Spleen (tissue), 7 donors: ENCODE measurements around the gene ANKRD6.

Source experiments
- POLR2A ChIP-seq, 3 donors: fragments of 450-650 bp; IDR thresholded peaks; one replicate each; pipeline ENCODE4 v1.5.1; 2017; ENCODE audit warnings: antibody characterized with exemption in 3 of 3, mild to moderate bottlenecking in 1 of 3
- POLR2AphosphoS5 ChIP-seq, 3 donors: sonication (generic); formaldehyde crosslinking; IDR thresholded peaks; one replicate each; pipeline ENCODE4 v1.5.1; 2017; ENCODE audit warnings: antibody characterized with exemption in 3 of 3
- TF ChIP-seq, protein P1 (sequence below), 11 experiments: fragments of 200-600 bp in 7 of 11; fragments of 450-650 bp in 4 of 11; sonication (generic) in 4 of 11; IDR thresholded peaks in 8 of 11; conservative IDR thresholded peaks in 3 of 11; 1 replicate in 7 of 11; 2 replicates in 4 of 11; pipeline versions ENCODE4 v1.4.0 to v1.8.0; 2016 to 2021; ENCODE audit warnings: antibody characterized with exemption in 11 of 11, inconsistent platforms in 4 of 11, mild to moderate bottlenecking in 1 of 11
- donor health status: DM: no; HTN: no; CAD: no; lungs with moderate emphysema.
- donor health status: DM: no; HTN: no; CAD: no.
- donor health status: DM: no; HTN: no; CAD: no.

DNA sequence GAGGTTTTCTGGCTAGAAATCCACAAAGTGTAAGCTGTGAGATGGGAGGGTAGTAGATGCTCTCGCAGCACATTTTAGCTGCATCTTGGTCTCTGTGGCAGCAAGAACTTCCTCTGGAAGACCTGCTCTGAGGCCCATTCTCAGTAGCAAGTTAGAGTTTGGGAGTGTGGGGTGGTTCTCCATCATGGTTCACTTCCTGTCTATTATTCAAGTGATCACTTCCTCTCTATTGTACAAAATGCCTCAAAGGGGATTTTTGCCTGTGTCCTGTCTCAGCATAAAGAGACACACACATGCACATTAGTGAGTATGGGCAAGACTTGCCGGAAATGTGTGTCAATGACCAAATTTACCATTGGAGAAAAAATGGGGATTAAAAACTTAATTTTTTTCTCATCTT lies 163.1 kb downstream of the ANKRD6 start:
- TF ChIP-seq POLR2A (IDR thresholded peaks at IDR 0.05) (no peak), POLR2AphosphoS5 (IDR thresholded peaks at IDR 0.05) (no peak)
- TF ChIP-seq, protein P1, sequence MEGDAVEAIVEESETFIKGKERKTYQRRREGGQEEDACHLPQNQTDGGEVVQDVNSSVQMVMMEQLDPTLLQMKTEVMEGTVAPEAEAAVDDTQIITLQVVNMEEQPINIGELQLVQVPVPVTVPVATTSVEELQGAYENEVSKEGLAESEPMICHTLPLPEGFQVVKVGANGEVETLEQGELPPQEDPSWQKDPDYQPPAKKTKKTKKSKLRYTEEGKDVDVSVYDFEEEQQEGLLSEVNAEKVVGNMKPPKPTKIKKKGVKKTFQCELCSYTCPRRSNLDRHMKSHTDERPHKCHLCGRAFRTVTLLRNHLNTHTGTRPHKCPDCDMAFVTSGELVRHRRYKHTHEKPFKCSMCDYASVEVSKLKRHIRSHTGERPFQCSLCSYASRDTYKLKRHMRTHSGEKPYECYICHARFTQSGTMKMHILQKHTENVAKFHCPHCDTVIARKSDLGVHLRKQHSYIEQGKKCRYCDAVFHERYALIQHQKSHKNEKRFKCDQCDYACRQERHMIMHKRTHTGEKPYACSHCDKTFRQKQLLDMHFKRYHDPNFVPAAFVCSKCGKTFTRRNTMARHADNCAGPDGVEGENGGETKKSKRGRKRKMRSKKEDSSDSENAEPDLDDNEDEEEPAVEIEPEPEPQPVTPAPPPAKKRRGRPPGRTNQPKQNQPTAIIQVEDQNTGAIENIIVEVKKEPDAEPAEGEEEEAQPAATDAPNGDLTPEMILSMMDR (IDR thresholded peaks at IDR 0.05 in 8 of 11, conservative IDR thresholded peaks at IDR 0.05 in 3 of 11) = no peak
